Brain microvascular endothelial cell (primary cell): ENCODE results near the gene RFT1.
"Not testable (repeated sequence)": the region's sequence is repeated elsewhere in the genome, so short reads cannot be mapped to it uniquely, and the experiment has no call there.

Experiments
- DNase-seq: peaks from one replicate; pipeline ENCODE4 v3.0.0-alpha.2; 2020
- H3K27ac ChIP-seq: fragments of 250-450 bp; sonication (Bioruptor Pico); 2 replicates; pipeline ENCODE4 v1.5.1; 2020; ENCODE audit warnings: mild to moderate bottlenecking, moderate library complexity
- H3K27me3 ChIP-seq: fragments of 250-450 bp; sonication (Bioruptor Pico); replicated peaks from 2 replicates; pipeline ENCODE4 v1.5.1; 2020; ENCODE audit warnings: mild to moderate bottlenecking
- H3K36me3 ChIP-seq: fragments of 250-450 bp; sonication (Bioruptor Pico); replicated peaks from 2 replicates; pipeline ENCODE4 v1.5.1; 2020; ENCODE audit warnings: mild to moderate bottlenecking
- H3K4me3 ChIP-seq: 2 replicates; pipeline ENCODE4 v1.5.1; 2011; ENCODE audit warnings: low read depth, mild to moderate bottlenecking, control low read depth, low read length, moderate library complexity
- CTCF ChIP-seq: IDR thresholded peaks from 2 replicates; pipeline ENCODE4 v1.5.1; 2011; ENCODE audit warnings: low read depth, mild to moderate bottlenecking, moderate library complexity, low read length, control low read depth, inconsistent platforms; ENCODE audit errors: missing control alignments
- in situ Hi-C: cut with HindIII; loops from 2 replicates; pipeline ENCODE4 v1.10.0; 2017; ENCODE audit warnings: low sequenced_read_pairs, low pct_ligation_motif_present

The RFT1 gene

DNA sequence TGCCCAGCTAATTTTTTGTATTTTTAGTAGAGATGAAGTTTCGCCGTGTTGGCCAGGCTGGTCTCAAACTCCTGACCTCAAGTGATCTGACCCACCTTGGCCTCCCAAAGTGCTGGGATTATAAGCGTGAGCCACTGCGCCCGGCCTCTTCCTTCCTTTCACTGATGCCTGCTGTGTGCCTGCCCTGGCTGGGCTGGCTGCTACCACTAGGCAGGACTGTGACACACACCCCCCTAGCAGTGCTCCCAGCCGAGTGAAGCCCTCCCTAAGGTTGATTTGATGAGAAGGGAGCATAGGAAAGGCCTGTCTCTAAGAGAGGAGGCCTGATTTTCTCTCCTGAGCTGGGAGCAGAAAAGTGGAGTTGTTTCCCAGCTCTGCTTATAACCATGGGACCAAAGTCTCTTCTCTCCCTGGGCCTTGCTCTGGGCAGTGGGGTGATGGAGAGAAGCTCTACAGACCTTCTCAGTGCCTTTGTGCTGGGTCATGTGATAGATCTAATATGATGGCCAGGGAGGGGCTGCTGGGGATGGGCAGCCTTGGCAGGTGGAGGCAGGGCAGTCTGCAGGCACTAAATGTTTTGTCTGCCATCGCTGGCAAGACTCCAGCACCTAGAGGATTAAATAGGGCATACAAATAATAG lies 64.3 kb downstream of the RFT1 start:
- no peak overlapping the region for H3K4me3 ChIP-seq
- H3K36me3 ChIP-seq, result no peaks in the 10 kb centered on the region
- H3K27me3 ChIP-seq, result no peaks in the 10 kb centered on the region
- in situ Hi-C loops, result no loop called here
- no peak for DNase-seq
- no peak overlapping the region for H3K27ac ChIP-seq
- TF ChIP-seq CTCF, result no peak

GRCh38 chr3:53062905-53063304 lies 67.3 kb downstream of the RFT1 start:
- no peak for DNase-seq
- no peak overlapping the region for H3K27ac ChIP-seq
- TF ChIP-seq CTCF, result no peak
- no peak overlapping the region for H3K4me3 ChIP-seq
- no peaks in the 10 kb centered on the region for H3K27me3 ChIP-seq
- no peaks in the 10 kb centered on the region for H3K36me3 ChIP-seq
- in situ Hi-C loops, result no loop called here

DNA sequence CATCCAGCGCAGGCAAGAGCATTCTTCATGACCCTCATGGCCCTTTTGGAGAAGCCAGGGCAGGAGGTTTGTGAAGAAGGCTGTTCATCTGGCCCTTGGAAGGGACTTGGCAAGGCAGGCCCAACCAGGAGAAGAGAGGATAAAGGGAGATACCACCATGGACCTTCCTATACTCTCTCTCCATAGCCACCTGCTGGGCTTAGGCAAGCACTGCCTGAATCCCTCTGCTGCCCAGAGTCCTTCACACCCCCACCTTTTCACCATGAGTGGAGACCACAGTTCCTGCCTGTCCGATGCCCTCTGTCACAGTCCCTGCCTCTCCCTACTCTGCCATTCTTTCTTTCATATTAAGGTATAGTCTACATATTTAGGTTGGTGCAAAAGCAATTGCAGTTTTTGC lies 73.8 kb downstream of the RFT1 start:
- TF ChIP-seq CTCF, result peak; percentile 66
- no peak overlapping the region for H3K27ac ChIP-seq
- in situ Hi-C loops, result no loop called here
- H3K36me3 ChIP-seq, result no peaks in the 10 kb centered on the region
- no peaks in the 10 kb centered on the region for H3K27me3 ChIP-seq
- DNase-seq, result no peak
- H3K4me3 ChIP-seq, result no peak overlapping the region

DNA sequence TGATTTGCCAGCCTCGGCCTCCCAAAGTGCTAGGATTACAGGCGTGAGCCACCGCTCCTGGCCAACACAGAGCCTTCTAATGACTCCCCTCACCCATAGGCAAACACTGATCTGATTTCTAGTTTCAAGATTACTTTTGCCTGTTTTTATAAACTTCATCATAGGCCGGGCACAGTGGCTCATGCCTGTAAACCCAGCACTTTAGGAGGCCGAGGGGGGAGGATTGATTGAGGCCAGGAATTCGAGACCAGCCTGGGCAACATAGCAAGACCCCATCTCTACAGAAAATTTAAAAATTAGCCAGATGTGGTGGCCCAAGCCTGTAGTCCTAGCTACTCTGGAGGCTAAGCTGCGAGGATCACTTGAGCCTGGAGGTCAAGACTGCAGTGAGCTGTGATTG lies 76.0 kb downstream of the RFT1 start:
- in situ Hi-C loops, DNase-seq, H3K27me3 ChIP-seq, H3K36me3 ChIP-seq, H3K4me3 ChIP-seq, H3K27ac ChIP-seq: not testable (repeated sequence)

DNA sequence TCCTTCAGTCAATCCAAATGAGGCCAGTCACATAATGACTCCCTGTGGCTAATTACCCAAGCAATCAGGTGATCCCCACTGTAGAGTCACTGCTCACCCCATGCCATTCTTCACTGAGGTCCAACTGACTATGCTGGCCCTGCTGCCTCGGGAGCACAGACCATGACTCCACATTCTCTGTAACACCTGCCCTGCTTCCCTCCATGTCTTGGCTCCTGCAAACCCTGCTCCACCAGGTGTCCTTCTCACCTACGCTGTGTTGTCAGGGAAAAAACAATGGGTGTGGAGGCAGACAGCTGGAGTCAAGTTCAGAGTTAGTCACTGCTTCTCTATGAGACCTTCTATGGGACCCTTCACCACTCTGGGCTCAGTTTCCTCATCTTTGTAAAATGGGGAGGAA lies 78.3 kb downstream of the RFT1 start:
- in situ Hi-C loops, result no loop called here
- DNase-seq, result no peak

GRCh38 chr3:53049987-53050386 lies 80.2 kb downstream of the RFT1 start:
- H3K27ac ChIP-seq, result no peak overlapping the region
- H3K27me3 ChIP-seq, result peaks cover 3% of the 10 kb centered on the region
- no peak overlapping the region for H3K4me3 ChIP-seq
- no peak for DNase-seq
- in situ Hi-C loops, result no loop called here
- no peaks in the 10 kb centered on the region for H3K36me3 ChIP-seq
- no peak for TF ChIP-seq CTCF

More for the DNA sequence above, 78.3 kb downstream of the RFT1 start:
- H3K36me3 ChIP-seq, result no peaks in the 10 kb centered on the region
- H3K27me3 ChIP-seq, result no peaks in the 10 kb centered on the region
- TF ChIP-seq CTCF, result no peak
- H3K4me3 ChIP-seq, result no peak overlapping the region
- no peak overlapping the region for H3K27ac ChIP-seq
